Adipose tissue (tissue), 3 donors: Measurements from ENCODE around the gene GLRX5. TPM values are rescaled to one million over a fixed set of nuclear protein-coding genes. Genes with fewer than 3 reads are reported as not detected.

Source experiments
- H3K27ac ChIP-seq: one replicate; pipeline ENCODE4 v1.5.1; 2013; ENCODE audit warnings: low read depth, low read length
- WGBS, 3 donors: extraction: QIAGEN DNeasy Blood & Tissue Kit; methylation state at CpG; one replicate each; pipeline ENCODE4 v1.1.7; 2013; 5-methylcytosine and 5-hydroxymethylcytosine counted together
- polyA plus RNA-seq, 3 donors: library from polyadenylated mRNA; stranded (reverse); fragments of 200-250 nt; gene quantifications; one replicate each; pipeline ENCODE4 v1.2.3, GENCODE V29; 2013
- donor health status: healthy with polysubstance abuse.
- donor health status: Bipolar disorder and iron deficiency.
- donor health status: healthy.

The GLRX5 gene
- polyA plus RNA-seq, 3 donors, result 19.8 to 41.1 (median 38.3) TPM

DNA sequence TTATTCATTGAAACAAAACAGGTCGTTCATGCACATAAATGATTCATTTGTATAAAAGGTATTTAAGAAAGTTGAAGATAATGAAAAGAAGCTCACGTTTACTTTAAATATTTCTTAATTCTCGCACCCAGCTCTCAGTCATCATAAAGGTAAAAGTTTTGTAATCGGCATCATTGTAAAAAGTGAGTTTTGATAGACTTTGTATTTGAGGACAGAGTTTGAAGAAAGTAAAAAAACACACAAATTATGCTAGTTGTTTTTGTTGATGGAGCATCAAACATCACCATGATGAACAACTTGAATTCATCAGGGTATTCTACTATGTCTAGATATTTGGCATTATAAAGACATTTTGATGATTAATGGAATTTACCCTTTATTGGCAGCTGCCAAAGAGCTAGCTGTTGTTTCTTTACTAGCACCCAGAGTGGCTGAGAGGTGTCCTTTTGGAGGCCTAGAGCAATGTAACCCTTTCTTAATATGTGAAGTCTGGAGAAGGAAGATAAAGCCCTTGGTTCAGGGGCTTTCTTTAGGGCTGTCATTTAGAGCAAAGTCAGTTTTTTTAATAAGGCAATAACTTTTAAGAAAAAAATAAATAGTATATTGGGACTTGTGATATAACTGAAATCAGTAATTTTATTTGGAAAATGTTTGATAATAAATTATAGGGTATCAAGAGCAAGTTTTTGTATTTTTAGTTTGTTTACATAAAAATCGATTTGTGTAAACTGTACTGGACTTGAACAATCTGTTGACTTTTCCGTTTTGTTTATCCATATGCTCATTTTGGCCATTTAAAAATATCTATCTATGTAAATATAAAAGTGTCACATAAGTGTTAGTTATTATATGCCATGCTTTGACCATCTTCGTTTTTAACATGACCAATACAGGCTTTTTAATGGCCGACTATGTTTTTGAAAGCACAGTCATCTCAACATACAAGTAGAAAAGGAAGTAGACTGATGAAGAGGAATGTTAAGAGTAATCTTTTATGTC is 7.4 kb downstream of the GLRX5 start:
- 66 to 92% (median 91%) methylated on average over 8 of the region's 8 CpGs for WGBS, 3 donors
- no peak overlapping the region for H3K27ac ChIP-seq

- no peak overlapping the region for H3K27ac ChIP-seq
- WGBS, 3 donors, result 95 to 96% (median 96%) methylated on average over 5 of the region's 5 CpGs
Measured at GRCh38 chr14:95543021-95543420, 8.2 kb downstream of the GLRX5 start.

DNA sequence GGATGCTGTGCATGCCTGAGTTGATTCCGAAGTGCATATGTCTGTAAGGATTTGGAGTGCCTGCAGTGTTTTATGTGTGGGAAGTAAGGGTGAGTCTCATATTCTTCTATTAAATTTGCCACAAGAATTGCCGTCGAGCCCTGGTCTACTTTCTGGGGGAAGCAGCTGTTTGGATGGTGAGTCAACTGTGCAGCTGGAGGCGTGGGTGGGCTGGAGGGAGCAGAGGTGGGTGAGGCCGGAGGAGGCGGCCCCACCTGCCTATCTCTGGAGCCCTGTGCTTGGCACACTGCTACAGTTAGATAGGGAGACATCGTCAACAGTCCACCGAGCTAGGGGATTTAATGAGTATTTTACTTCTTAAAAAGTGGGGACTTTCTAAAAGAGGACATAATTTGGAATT is 9.7 kb downstream of the GLRX5 start:
- H3K27ac ChIP-seq, result no peak overlapping the region
- WGBS, 3 donors, result 69 to 81% (median 73%) methylated on average over 8 of the region's 8 CpGs

GRCh38 chr14:95545515-95546168 is 10.8 kb downstream of the GLRX5 start:
- WGBS, 3 donors, result 83 to 87% (median 83%) methylated on average over 5 of the region's 5 CpGs
- H3K27ac ChIP-seq, result no peak overlapping the region

DNA sequence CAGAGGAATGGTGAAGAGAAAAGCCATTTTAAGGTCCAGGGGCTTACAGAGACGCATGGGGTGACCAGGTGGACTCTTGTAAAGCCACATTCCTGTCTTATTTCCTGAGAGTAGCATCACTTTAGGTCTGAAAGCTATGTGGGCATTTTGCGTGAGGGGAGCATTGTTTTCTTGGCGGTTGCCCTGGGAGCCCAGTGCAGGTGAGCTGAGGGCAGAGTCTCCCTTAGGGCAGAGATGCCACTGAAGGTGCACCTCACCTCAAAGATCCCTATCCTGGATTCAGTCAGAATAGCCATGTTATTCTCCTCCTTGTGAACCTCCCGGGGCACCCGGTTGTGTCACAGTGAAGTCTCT is 12.4 kb downstream of the GLRX5 start:
- 90 to 96% (median 95%) methylated on average over 5 of the region's 5 CpGs for WGBS, 3 donors

DNA sequence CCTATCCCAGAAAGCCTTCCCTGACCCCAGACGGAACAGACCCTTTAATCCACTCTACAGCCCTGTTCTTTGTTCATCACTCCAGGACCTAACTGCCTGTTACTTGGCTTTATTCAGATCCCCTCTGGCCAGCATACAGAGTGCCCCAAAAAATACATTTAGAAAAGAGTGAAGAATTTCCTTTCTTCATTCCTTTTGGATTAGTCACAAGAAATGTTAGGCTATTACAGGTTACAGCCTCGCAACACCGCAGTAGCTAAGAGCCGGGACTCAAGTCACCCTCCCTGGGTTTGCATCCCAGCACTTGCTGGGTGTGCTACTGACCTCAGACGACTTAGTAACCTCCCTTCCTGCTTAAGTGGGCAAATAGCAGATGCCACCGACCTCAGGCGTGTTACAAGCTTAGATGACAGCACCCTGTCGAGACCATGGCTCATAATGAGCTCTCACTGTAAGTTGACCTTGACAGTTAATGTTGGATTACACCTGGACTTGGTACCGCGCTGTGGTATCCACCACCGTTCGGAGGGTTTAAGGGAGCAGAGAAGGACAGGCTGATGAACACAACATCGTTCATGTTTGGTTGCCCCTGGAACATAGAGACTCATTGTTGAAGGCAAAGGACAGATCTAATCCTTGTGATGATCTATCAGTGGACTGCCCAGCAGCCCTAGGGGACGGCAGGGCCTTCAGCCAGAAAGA is 12.9 kb downstream of the GLRX5 start:
- 65 to 83% (median 78%) methylated on average over 14 of the region's 14 CpGs for WGBS, 3 donors
- H3K27ac ChIP-seq, result no peak overlapping the region

More for the DNA sequence above, 12.4 kb downstream of the GLRX5 start:
- H3K27ac ChIP-seq, result no peak overlapping the region

DNA sequence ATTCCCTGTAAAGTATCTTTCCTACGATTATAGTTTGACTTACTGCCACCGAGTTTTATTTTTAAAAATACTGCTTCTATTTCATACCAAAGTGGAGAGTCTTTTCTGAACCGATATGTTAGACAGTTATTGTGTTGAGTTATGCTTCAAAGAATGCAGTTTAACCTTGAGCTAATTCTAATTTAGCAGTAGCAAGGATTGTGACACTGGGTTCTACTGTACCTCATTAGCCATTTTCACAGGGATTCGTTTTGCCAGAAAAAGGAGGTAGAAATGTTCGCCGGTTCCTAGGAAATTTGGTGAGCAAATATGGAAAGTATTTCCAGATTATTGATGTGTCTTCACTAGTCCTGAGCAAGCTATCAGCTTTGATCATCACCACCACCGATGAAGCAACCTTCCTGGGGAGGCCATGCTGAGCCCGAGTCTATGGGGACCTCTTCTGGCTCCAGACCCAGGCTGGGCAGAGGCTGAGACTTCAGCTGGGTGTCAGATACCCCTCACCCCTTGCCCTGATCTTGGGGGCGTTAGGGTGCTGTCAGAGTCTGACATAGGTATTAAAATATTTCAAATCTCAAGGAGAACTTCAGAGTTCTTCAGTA is 13.6 kb downstream of the GLRX5 start:
- WGBS, 3 donors, result 69 to 81% (median 72%) methylated on average over 9 of the region's 9 CpGs

DNA sequence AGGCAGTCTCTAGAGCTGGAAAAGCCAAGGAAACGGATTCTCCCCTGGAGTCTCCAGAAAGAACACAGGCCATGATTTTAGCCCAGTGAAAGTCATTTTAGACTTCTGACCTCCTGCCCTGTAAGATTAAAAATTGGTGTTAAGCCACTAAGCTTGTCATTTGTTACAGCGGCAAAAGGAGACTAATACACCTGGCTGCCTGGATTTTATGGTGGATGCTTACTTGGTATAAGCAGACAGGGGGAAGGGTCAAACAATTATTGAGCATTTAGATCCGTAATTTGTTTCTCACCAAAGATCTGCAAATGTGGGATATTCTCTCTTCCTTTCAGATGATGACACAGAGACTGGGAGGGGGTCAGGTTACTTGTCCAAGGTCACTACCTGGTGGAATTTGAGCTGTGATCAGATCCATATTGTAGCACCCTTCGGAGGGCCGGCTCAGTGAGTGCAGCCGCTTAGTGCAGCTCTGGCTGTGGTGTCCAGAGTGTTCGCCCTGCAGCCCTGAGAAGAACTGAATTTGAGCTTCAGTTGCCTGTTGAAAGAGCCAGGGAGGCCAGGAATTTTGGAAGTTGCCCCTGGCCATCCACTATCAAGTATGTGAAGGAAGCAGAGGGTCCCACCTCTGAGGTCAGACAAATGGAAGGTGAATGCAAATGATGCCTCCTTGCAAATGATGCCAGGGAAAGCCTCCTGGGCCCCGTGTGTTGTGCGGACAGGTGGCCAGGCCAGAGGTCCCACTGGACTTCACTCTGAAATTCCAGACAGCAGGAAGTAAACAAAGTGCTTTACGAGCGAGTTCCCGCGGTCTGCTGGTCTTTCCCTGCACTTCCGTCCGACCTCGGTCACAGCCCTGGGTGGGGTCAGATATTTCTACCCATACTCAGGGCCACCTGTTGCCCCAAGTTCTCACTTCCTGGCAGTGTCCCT is 15.1 kb downstream of the GLRX5 start:
- H3K27ac ChIP-seq, result no peak overlapping the region
- WGBS, 3 donors, result 76 to 81% (median 79%) methylated on average over 16 of the region's 16 CpGs

More for the DNA sequence above, 13.6 kb downstream of the GLRX5 start:
- H3K27ac ChIP-seq, result no peak overlapping the region

- no peak overlapping the region for H3K27ac ChIP-seq
- 98 to 100% (median 100%) methylated on average over 1 of the region's 1 CpG for WGBS, 3 donors
Measured at GRCh38 chr14:95551435-95551834, 16.6 kb downstream of the GLRX5 start.

DNA sequence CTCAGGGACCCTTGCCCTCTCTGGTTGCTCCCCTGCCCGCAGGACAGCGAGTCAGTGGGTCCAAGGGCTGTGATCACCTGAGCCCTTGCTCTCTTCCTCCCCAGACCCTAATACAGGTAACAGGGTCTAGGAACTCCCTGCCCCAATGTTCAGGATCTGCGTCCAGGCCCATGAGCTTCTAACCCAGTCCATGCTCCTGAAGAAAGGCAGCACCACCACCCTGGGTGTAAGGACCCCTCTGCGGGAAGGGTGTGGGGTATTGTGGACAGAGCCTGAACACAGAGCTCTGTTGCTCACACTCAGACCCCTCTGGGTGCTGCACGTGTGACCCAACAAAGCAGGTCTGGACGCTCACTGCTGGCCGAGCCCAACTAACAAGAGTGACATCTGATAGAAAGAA is 18.3 kb downstream of the GLRX5 start:
- WGBS, 3 donors, result 86 to 91% (median 90%) methylated on average over 7 of the region's 7 CpGs
- H3K27ac ChIP-seq, result no peak overlapping the region

- H3K27ac ChIP-seq, result no peak overlapping the region
- WGBS, 3 donors, result 95 to 97% (median 96%) methylated on average over 10 of the region's 10 CpGs
Measured at GRCh38 chr14:95555053-95555452, 20.2 kb downstream of the GLRX5 start.

- WGBS, 3 donors, result 88 to 89% (median 88%) methylated on average over 11 of the region's 11 CpGs
- no peak overlapping the region for H3K27ac ChIP-seq
Measured at GRCh38 chr14:95557291-95557690, 22.4 kb downstream of the GLRX5 start.

- WGBS, 3 donors, result 67 to 69% (median 67%) methylated on average over 2 of the region's 2 CpGs
- H3K27ac ChIP-seq, result no peak overlapping the region
Measured at GRCh38 chr14:95557832-95558231, 23.0 kb downstream of the GLRX5 start.

GRCh38 chr14:95559203-95559602 is 24.4 kb downstream of the GLRX5 start:
- 19 to 57% (median 52%) methylated on average over 6 of the region's 6 CpGs for WGBS, 3 donors
- no peak overlapping the region for H3K27ac ChIP-seq

DNA sequence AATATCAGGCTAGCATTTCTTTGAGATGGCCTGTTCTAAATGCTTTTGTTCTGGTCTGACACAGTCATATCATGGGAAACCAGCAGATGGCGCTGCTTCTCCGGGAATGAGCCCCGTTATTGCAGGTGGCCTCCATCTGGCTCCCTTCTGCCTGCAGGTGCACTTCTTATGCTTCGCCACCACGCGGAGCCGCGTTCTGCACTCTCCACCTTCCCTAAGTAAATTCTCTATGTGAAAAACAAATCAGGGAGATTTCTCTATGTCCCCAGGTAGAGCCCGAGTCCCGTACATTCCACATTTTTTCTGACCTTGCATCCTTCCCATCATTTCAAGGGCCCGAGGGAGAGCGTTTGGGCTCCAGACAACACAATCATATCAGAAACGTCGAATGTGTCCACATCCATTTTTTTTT is 26.2 kb downstream of the GLRX5 start:
- 5 to 14% (median 5%) methylated on average over 14 of the region's 14 CpGs for WGBS, 3 donors

DNA sequence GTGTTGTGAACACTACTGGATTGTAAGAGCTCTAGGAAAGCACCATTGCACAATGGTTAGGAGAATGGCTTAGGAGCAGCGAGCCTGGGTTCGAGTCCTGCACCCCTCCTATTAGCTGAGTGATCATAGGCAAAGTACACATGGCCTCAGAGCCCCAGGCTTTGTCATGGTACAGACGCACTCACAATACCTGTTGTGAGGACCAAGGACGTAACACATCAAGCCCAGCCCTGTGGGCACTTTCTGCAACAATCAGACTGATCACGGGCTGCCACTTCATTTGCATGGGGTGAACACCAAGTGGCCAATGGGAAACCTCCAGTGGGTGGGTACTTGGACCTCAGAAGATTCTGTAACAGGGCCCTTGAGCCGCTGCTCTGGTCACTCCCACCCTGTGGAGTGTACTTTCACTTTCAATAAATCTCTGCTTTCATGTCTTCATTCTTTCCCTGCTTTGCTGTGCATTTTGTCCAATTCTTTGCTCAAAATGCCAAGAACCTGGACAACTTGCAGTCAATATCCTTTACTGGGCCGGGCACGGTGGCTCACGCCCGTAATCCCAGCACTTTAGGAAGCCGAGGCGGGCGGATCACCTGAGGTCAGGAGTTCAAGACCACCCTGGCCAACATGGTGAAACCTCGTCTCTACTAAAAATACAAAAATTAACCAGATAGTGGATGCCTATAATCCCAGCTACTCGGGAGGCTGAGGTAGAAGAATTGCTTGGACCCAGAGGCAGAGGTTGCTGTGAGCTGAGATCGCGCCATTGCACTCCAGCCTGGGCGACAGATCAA is 28.2 kb downstream of the GLRX5 start:
- WGBS, 3 donors, result 67 to 79% (median 68%) methylated on average over 18 of the region's 18 CpGs

More for the DNA sequence above, 26.2 kb downstream of the GLRX5 start:
- H3K27ac ChIP-seq, result no peak overlapping the region

GRCh38 chr14:95564060-95564459 is 29.2 kb downstream of the GLRX5 start:
- WGBS, 3 donors, result 54 to 67% (median 58%) methylated on average over 4 of the region's 4 CpGs
- H3K27ac ChIP-seq, result no peak overlapping the region

More for the DNA sequence above, 28.2 kb downstream of the GLRX5 start:
- H3K27ac ChIP-seq, result no peak overlapping the region
